A549 treated with AZD9567 at 1 μM for 4 hours (cell line): Measurements from ENCODE around the gene ZBTB16. TPM values are rescaled to one million over a fixed set of nuclear protein-coding genes. Genes with fewer than 3 reads are reported as not detected.

ENCODE experiments used
- total RNA-seq: library from RNA; stranded (reverse); fragments of 200-300 nt; extraction: Qiagen RNA extraction; gene quantifications from 5 replicates; pipeline ENCODE4 v1.2.3, GENCODE V29; 2022; ENCODE audit not compliant: insufficient read depth

The ZBTB16 gene, protein sequence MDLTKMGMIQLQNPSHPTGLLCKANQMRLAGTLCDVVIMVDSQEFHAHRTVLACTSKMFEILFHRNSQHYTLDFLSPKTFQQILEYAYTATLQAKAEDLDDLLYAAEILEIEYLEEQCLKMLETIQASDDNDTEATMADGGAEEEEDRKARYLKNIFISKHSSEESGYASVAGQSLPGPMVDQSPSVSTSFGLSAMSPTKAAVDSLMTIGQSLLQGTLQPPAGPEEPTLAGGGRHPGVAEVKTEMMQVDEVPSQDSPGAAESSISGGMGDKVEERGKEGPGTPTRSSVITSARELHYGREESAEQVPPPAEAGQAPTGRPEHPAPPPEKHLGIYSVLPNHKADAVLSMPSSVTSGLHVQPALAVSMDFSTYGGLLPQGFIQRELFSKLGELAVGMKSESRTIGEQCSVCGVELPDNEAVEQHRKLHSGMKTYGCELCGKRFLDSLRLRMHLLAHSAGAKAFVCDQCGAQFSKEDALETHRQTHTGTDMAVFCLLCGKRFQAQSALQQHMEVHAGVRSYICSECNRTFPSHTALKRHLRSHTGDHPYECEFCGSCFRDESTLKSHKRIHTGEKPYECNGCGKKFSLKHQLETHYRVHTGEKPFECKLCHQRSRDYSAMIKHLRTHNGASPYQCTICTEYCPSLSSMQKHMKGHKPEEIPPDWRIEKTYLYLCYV
- 0.69 to 0.91 TPM (median 0.78 TPM) in 4 of 5 replicates, not detected in the other for total RNA-seq

GRCh38 chr11:114059278-114059983, at the start of gene ZBTB16:
ZBTB16 (plus strand) TSS chr11:114059711; CDS start chr11:114063301, 3,590 bp downstream.

GRCh38 chr11:114295676-114296604, 236.4 kb downstream of the ZBTB16 start, which contains the start of gene NNMT:
NNMT (plus strand) TSS chr11:114296399; CDS start chr11:114296557, 158 bp downstream.

Other genes with a start within 250 kb of the ZBTB16 start
- 13.8 to 25.6 TPM (median 18.1 TPM) in 5 replicates for gene USP28, start 184.1 kb upstream of the ZBTB16 start, total RNA-seq
- gene HTR3B, start 154.9 kb upstream of the ZBTB16 start, total RNA-seq = not detected in 5 replicates
- gene HTR3A, start 84.6 kb upstream of the ZBTB16 start, total RNA-seq = 0.06 TPM in 1 of 5 replicates, not detected in the others
- 223 to 324 TPM (median 315 TPM) in 5 replicates for gene NNMT, start 236.7 kb downstream of the ZBTB16 start, total RNA-seq